GM19455 (cell line): Measurements from ENCODE around the gene TCF4.

Experiments used
- ATAC-seq: cut with Tn5 transposase; IDR thresholded peaks from one replicate; pipeline ENCODE4 v1.9.1; 2021; ENCODE audit not compliant: unreplicated experiment

TCF4 gene

GRCh38 chr18:55269622-55270021, 318.4 kb downstream of the TCF4 start:
- no peak for ATAC-seq

- peak; percentile 75 for ATAC-seq
Measured at GRCh38 chr18:55268628-55269275, 319.2 kb downstream of the TCF4 start.

- peak; percentile 69 for ATAC-seq
Measured at GRCh38 chr18:55268151-55268601, 319.8 kb downstream of the TCF4 start.

GRCh38 chr18:55266981-55267380, 321.0 kb downstream of the TCF4 start:
- no peak for ATAC-seq

- ATAC-seq = peak; percentile 42
Measured at GRCh38 chr18:55265984-55266383, 322.0 kb downstream of the TCF4 start.

GRCh38 chr18:55265130-55265675, 322.8 kb downstream of the TCF4 start:
- ATAC-seq = no peak

GRCh38 chr18:55264108-55264507, 323.9 kb downstream of the TCF4 start:
- ATAC-seq = no peak

GRCh38 chr18:55262021-55262560, 325.9 kb downstream of the TCF4 start:
- ATAC-seq = no peak

GRCh38 chr18:55261253-55261652, 326.7 kb downstream of the TCF4 start:
- no peak for ATAC-seq

- ATAC-seq = no peak
Measured at GRCh38 chr18:55258088-55258487, 329.9 kb downstream of the TCF4 start.

GRCh38 chr18:55256929-55257289, 331.1 kb downstream of the TCF4 start:
- ATAC-seq = no peak

- no peak for ATAC-seq
Measured at GRCh38 chr18:55256226-55256928, 331.6 kb downstream of the TCF4 start.

GRCh38 chr18:55253814-55254213, 334.2 kb downstream of the TCF4 start:
- ATAC-seq = no peak

GRCh38 chr18:55252901-55253300, 335.1 kb downstream of the TCF4 start:
- peak; percentile 51 for ATAC-seq

GRCh38 chr18:55252053-55252675, 335.8 kb downstream of the TCF4 start:
- ATAC-seq = no peak

GRCh38 chr18:55251254-55251971, 336.6 kb downstream of the TCF4 start:
- no peak for ATAC-seq

GRCh38 chr18:55250768-55251173, 337.2 kb downstream of the TCF4 start:
- no peak for ATAC-seq

GRCh38 chr18:55249550-55249949, 338.4 kb downstream of the TCF4 start:
- ATAC-seq = no peak

- no peak for ATAC-seq
Measured at GRCh38 chr18:55248495-55248894, 339.5 kb downstream of the TCF4 start.

- ATAC-seq = no peak
Measured at GRCh38 chr18:55247032-55247431, 341.0 kb downstream of the TCF4 start.

GRCh38 chr18:55246278-55246677, 341.7 kb downstream of the TCF4 start:
- no peak for ATAC-seq
